Forelimb muscle (tissue), 1 donor: ENCODE data around the gene MYO1A. TPM values are rescaled to one million over a fixed set of nuclear protein-coding genes. Genes with fewer than 3 reads are reported as not detected.

Source experiments
- DNase-seq: peaks from one replicate; pipeline ENCODE4 v3.0.0-alpha.2; 2013; ENCODE audit warnings: low read depth
- polyA plus RNA-seq: library from polyadenylated mRNA; unstranded; fragments of 120-200 nt; gene quantifications from one replicate; pipeline ENCODE4 v1.2.1, GENCODE V29; 2013; ENCODE audit not compliant: insufficient read length

Gene MYO1A
- polyA plus RNA-seq: 0.23 TPM

GRCh38 chr12:57049890-57050289, at the start of gene MYO1A:
TSS of gene MYO1A (minus strand) at chr12:57050129. CDS start at chr12:57048323, 1,806 bp downstream.
- no peak for DNase-seq

GRCh38 chr12:57099047-57099714, 49.3 kb upstream of the MYO1A start:
- no peak for DNase-seq

- no peak for DNase-seq
These were observed 48.6 kb upstream of the MYO1A start for GRCh38 chr12:57098546-57098945.

GRCh38 chr12:57097554-57097835, 47.6 kb upstream of the MYO1A start:
- DNase-seq: no peak

DNA sequence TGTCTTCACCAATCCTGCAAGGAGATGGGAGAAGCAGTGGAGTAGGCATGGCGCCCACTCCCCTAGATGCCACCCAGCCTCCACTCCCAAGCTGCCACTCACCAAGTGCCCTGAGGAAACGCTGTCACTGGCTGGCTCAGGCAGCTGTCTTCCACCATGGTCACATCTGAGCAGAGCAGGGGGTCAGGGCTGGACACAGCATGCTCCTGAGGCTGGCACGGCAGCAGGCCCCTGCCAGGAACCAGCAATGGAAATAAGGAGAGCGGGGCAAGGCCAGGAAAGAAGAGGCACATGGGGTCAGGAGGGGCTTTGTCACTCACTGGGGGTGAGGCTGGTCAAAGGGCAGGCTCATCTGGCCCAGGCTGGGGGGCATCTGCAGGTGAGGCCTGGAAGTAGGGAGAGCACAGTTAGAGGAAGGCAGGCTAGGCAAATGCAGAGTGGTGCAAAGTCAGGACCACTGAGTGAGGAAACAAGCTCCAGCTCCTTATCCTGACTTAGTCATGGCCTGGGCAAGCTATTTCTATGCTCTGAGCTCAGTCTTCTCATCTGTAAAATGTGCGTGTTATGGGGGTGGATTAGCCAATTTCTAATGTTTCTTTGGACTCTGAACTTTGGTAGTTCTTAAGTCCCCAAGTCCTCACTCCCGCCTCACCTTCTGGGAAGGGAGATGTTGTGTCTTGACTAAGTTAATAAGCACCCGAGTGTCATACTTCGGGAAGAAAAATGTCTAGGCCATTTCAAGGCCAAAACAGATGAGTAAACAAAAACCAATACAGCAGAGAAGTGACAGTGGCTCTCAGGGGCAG, 47.0 kb upstream of the MYO1A start:
- no peak for DNase-seq

DNA sequence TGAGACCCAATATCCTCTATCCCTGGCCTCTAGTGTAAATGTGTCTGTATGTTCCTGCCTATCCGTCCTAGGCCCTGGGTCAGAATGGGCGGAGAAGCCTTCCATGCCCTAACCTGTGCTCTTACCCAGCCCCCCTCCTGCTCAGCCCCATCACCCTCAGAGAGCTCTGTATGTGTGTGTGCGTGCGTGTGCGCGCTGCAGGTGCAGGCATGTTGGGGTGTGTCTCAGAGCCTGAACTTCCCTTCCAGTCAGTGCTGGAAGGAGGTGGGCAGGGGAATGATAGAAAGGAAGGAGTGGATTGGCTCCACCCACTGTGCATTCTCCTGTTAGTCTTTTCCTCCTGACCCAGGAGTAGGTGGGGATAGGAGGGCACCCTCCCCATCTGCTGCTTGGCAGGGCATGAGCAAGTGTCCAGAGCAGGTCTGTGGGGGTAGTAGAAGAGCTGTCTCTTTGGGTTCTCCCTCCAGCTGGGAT, 46.2 kb upstream of the MYO1A start:
- no peak for DNase-seq

GRCh38 chr12:57095440-57095839, 45.5 kb upstream of the MYO1A start:
- DNase-seq: no peak

GRCh38 chr12:57094208-57095160, 44.6 kb upstream of the MYO1A start:
- no peak for DNase-seq

GRCh38 chr12:57093415-57094207, 43.7 kb upstream of the MYO1A start:
- no peak for DNase-seq

DNA sequence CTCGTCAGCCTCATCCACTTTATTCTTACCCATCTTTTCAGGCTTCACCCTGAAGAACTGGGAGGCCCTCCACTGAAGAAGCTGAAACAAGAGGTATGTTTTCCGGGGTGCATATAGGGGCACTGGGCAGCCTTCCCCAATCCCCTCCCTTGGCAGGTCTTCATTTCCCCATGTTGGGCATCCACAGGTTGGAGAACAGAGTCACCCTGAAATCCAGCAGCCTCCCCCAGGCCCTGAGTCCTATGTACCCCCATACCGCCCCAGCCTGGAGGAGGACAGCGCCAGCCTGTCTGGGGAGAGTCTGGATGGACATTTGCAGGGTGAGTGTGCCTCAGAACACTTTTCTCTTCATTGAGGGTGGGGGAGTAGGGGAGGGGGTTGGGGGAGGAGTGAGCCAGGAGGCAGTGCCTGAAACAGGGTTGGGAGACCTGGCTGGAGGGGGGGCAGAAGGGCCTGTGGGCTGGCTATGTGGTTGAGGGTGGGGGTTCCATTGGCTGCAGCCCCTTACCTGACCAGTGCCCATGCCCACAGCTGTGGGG, 43.0 kb upstream of the MYO1A start:
- no peak for DNase-seq

DNA sequence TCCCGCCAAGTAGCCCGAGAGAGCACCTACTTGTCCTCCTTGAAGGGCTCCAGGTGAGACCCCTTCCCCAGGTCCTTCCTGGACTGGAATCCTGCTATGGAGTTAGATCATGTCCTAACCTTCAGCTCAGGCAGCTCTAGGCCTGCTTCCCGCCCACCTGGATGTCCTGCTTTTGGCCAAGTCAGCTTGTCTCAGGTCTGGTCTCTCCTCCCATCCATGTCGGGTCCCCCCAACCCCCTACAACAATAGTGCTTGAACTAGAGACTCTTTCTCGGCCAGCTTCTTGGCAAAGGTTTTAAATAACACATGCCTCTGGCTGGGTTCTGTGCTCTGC, 42.6 kb upstream of the MYO1A start:
- no peak for DNase-seq

DNA sequence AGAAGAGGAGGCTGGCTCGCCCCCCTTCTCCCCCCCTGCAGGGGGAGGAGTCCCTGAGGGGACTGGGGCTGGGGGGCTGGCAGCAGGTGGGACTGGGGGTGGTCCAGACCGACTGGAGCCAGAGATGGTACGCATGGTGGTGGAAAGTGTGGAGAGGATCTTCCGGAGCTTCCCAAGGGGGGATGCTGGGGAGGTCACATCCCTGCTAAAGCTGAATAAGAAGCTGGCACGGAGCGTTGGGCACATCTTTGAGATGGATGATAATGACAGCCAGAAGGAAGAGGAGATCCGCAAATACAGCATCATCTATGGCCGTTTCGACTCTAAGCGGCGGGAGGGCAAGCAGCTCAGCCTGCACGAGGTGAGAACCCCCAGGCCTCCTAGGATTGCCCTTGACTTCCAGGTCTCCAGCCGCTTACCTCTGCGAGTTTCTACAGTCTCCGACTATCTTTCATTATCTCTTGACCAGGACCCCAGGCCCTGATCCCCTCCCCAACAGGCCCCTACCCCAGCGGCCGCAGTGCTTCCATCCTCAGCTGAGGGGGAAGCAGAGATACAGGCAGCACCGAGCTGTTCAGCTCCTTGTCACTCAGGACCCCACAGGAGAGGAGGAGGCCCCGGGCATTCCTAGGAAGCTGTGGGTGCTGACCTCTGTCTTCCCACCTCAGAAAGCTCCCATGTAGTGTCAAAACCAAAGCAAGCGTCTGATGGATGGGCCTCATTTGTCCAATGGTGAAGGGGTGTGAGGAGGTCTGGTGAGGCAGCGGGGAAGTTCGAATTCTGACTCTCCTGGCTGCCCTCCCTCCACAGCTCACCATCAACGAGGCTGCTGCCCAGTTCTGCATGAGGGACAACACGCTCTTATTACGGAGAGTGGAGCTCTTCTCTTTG, 42.0 kb upstream of the MYO1A start:
- no peak for DNase-seq

- no peak for DNase-seq
These were observed 41.2 kb upstream of the MYO1A start for GRCh38 chr12:57090924-57091637.

DNA sequence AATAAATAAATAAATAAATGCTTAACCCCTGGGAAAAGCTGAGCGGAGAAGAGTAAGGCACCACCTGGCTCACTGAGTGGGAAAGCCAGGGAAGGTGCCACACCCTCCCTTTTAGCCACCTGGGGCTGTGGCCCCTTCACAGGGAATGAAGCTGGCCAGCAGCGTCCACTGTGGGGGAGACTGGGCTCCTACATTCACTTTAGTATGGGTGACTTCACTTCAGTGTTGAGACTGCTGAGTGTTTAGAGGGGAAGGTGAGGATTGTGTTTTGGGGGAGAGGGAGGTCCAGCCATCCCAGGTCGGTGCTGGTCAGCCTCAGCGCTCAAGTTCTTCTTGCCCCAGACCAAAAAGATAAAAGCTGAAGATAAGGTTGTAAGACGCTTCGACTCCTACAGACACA, 40.6 kb upstream of the MYO1A start:
- no peak for DNase-seq

GRCh38 chr12:57089271-57090245, 39.6 kb upstream of the MYO1A start:
- DNase-seq: no peak

DNA sequence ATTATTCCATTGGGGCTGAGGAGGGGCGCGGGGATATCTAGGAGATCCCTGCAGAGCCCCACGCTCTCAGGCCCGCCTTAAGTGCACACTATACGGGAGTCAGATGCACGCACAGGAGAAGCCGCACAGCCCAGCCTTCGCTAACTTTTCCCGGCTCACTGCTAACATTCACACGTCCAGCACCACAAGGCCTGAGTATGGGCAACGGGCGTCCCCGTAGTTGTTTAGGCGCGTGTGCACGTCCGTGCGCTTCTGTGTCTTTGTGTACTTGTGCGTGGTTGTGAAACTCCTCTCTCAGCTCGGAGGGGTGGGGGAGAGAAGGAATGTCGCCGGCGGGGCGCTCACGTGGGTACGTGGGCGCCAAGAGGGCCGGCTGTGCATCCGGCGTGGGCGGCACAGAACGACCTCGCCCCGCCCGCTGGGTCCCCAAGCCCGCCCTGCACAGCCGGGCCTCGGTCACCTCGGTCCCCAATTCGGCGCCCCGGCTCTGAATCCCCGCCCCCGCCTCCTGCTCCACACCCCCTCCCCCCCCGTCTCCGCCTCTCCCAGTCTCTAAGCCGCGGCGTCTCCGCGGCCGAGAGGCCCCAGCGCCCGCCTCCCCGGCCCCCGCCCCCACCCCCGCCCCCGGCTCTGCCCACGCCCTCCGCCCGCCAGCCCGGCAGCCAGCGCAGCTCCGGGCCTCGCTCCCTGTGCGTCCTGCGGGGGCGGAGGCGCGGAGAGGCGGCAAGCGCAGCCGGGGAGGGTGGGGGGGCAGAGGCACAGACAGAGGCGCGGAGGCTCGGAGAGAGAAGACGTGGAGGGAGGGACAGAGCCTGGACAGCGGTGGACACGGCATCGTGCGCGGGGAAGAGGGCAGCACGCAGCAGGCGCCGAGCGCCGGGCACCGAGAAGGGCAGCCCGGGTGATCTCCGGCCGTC, 38.7 kb upstream of the MYO1A start, which contains the start of gene NAB2:
NAB2 (plus strand) TSS at position 761 of the 917 bp plus-strand sequence. CDS start 158 bp downstream, outside the sequence.
- DNase-seq: no peak
